NCI-H2227 (cell line): Measurements from ENCODE around the gene PDIA6.

Experiments
- DNase-seq: peaks from one replicate; lab custom pipeline; 2025; ENCODE audit not compliant: unreplicated experiment; lab: John Stamatoyannopoulos, UW

The PDIA6 gene

GRCh38 chr2:10765461-10765860 is 47.1 kb downstream of the PDIA6 start:
- DNase-seq = no peak

GRCh38 chr2:10764896-10765295 is 47.7 kb downstream of the PDIA6 start:
- DNase-seq = no peak

GRCh38 chr2:10764096-10764785 is 48.3 kb downstream of the PDIA6 start:
- no peak for DNase-seq

- DNase-seq = no peak
Observed at GRCh38 chr2:10763461-10763800, 49.2 kb downstream of the PDIA6 start.

GRCh38 chr2:10762651-10763460 is 49.7 kb downstream of the PDIA6 start:
- no peak for DNase-seq

GRCh38 chr2:10761591-10761990 is 51.0 kb downstream of the PDIA6 start:
- DNase-seq = no peak

- no peak for DNase-seq
Observed at GRCh38 chr2:10760794-10761504, 51.6 kb downstream of the PDIA6 start.

GRCh38 chr2:10759151-10759714 is 53.4 kb downstream of the PDIA6 start:
- no peak for DNase-seq

GRCh38 chr2:10757814-10758286 is 54.7 kb downstream of the PDIA6 start:
- no peak for DNase-seq

- DNase-seq = no peak
Observed at GRCh38 chr2:10755621-10756020, 57.0 kb downstream of the PDIA6 start.

GRCh38 chr2:10753876-10754275 is 58.7 kb downstream of the PDIA6 start:
- DNase-seq = no peak

GRCh38 chr2:10753156-10753555 is 59.4 kb downstream of the PDIA6 start:
- no peak for DNase-seq

- DNase-seq = no peak
Observed at GRCh38 chr2:10752236-10752635, 60.3 kb downstream of the PDIA6 start.

- no peak for DNase-seq
Observed at GRCh38 chr2:10750610-10751009, 62.0 kb downstream of the PDIA6 start.

GRCh38 chr2:10742666-10743065 is 69.9 kb downstream of the PDIA6 start:
- no peak for DNase-seq

GRCh38 chr2:10741139-10741538 is 71.4 kb downstream of the PDIA6 start:
- DNase-seq = no peak

- no peak for DNase-seq
Observed at GRCh38 chr2:10740226-10740625, 72.4 kb downstream of the PDIA6 start.

- no peak for DNase-seq
Observed at GRCh38 chr2:10738192-10738591, 74.4 kb downstream of the PDIA6 start.

- DNase-seq = no peak
Observed at GRCh38 chr2:10733980-10734379, 78.6 kb downstream of the PDIA6 start.

GRCh38 chr2:10733566-10733925 is 79.0 kb downstream of the PDIA6 start:
- DNase-seq = no peak
